ENCODE measurements around the gene TARS2.

TARS2 gene

GRCh38 chr1:150486966-150487762 is at the start of gene TARS2:
Gene TARS2 (plus strand): TSS chr1:150487419. CDS start chr1:150487451, 32 bp downstream.
- peak; percentile 97 for DNase-seq (ENCODE audit: low spot score)

- DNase-seq (ENCODE audit: low spot score), result peak; percentile 37
Measured at GRCh38 chr1:150441121-150441520, 46.1 kb upstream of the TARS2 start.

- DNase-seq (ENCODE audit: low spot score), result no peak
Measured at GRCh38 chr1:150444232-150444631, 43.0 kb upstream of the TARS2 start.

GRCh38 chr1:150456146-150456647 is 31.0 kb upstream of the TARS2 start:
- no peak for DNase-seq (ENCODE audit: low spot score)

- no peak for DNase-seq (ENCODE audit: low spot score)
Measured at GRCh38 chr1:150464422-150464826, 22.8 kb upstream of the TARS2 start.

- DNase-seq (ENCODE audit: low spot score), result no peak
Measured at GRCh38 chr1:150466964-150467363, 20.3 kb upstream of the TARS2 start.

- DNase-seq (ENCODE audit: low spot score), result peak; percentile 15
Measured at GRCh38 chr1:150469291-150469690, 17.9 kb upstream of the TARS2 start.

- DNase-seq (ENCODE audit: low spot score), result no peak
Measured at GRCh38 chr1:150472601-150473200, 14.5 kb upstream of the TARS2 start.

GRCh38 chr1:150473659-150474058 is 13.6 kb upstream of the TARS2 start:
- DNase-seq (ENCODE audit: low spot score), result peak; percentile 34

- DNase-seq (ENCODE audit: low spot score), result no peak
Measured at GRCh38 chr1:150474869-150475268, 12.3 kb upstream of the TARS2 start.

GRCh38 chr1:150476754-150477153 is 10.5 kb upstream of the TARS2 start:
- no peak for DNase-seq (ENCODE audit: low spot score)

- no peak for DNase-seq (ENCODE audit: low spot score)
Measured at GRCh38 chr1:150477320-150477719, 9.9 kb upstream of the TARS2 start.

GRCh38 chr1:150477733-150478132 is 9.5 kb upstream of the TARS2 start:
- no peak for DNase-seq (ENCODE audit: low spot score)

- DNase-seq (ENCODE audit: low spot score), result no peak
Measured at GRCh38 chr1:150479370-150479769, 7.8 kb upstream of the TARS2 start.

GRCh38 chr1:150479927-150480352 is 7.3 kb upstream of the TARS2 start:
- DNase-seq (ENCODE audit: low spot score), result no peak

- no peak for DNase-seq (ENCODE audit: low spot score)
Measured at GRCh38 chr1:150484431-150484830, 2.8 kb upstream of the TARS2 start.

- no peak for DNase-seq (ENCODE audit: low spot score)
Measured at GRCh38 chr1:150484861-150485260, 2.4 kb upstream of the TARS2 start.

- DNase-seq (ENCODE audit: low spot score), result no peak
Measured at GRCh38 chr1:150487763-150488115, 520 bp downstream of the TARS2 start.

- DNase-seq (ENCODE audit: low spot score), result no peak
Measured at GRCh38 chr1:150493175-150493574, 6.0 kb downstream of the TARS2 start.

- DNase-seq (ENCODE audit: low spot score), result no peak
Measured at GRCh38 chr1:150498342-150498741, 11.1 kb downstream of the TARS2 start.

GRCh38 chr1:150505431-150505830 is 18.2 kb downstream of the TARS2 start:
- no peak for DNase-seq (ENCODE audit: low spot score)

- DNase-seq (ENCODE audit: low spot score), result no peak
Measured at GRCh38 chr1:150507912-150508864, 21.0 kb downstream of the TARS2 start, which contains the start of gene ECM1. Gene ECM1 (plus strand): TSS chr1:150508109. CDS start chr1:150508210, 101 bp downstream.
